ENCODE results near the gene CCM2L.

The CCM2L gene

DNA sequence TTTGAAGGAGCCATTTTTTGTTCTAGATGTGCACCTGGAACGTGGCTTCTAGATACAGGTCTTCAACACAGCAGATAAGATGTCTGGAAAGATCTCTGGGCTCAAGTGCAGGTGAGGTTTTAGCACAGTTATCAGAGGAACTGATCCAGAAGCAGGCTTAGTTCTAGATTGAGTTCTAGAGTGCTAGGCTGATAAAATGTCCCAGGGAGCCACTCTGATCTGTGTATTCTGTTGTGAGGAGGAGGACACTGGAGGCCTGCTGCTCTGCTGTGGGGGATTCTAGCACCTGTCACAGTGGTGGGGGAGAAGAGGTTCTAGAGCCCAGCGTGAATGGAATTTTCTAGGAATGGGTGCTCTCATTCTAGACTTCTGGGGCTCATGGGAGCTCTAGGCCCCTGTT, 12.0 kb upstream of the CCM2L start:
- DNase-seq, result no peak

DNA sequence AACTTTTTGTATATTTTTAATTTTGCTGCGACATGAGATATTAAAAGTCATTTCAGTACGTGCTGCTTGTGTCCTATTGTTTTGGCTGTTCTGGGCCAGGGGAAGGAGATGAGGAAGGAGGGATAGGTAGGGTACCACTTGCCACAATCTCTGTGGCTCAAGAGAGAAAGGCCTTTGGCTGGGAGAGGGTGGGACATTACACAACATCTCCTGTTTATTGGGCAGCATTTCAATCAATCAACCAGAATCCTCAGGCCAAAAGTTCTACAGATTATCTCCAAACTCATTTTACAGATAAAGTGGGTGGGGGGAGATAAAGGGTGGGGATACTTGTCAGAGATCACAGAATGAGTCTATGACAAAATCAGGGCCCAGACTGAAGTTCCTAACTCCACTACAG, 6.9 kb upstream of the CCM2L start:
- no peak for DNase-seq

DNA sequence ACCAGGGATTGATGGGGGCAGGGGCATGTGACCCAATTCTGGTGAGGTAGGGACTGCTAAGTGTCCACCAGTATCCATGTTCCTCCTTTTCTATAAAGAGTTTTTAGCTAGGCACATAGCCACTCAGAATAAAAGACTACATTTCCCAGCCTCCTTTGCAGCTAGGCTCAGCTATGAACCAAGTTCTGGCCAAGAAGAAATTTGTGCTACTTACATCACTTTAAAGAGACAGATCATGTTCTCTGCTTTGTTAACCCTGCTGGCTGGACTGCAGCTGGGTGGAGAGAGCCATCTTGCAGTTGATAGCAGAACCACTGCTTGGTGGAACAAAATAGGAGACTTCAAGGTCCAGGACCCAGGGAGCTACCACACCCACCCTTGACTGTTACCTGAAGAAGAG, 5.3 kb upstream of the CCM2L start:
- no peak for DNase-seq

DNA sequence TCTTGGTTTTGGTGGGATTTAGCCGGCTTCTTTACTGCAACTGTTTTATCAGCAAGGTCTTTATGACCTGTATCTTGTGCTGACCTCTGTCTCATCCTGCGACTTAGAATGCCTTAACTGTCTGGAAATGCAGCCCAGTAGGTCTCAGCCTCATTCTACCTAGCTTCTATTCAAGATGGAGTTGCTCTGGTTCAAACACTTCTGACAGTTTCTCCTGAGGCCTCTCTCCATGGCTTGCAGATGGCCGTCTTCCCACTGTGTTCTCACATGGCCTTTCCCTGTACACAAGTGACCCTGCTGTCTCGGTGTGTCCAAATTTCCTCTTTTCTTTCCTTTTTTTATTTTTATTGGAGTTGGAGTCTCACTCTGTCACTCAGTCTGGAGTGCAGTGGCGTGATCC, 4.2 kb upstream of the CCM2L start:
- no peak for DNase-seq

DNA sequence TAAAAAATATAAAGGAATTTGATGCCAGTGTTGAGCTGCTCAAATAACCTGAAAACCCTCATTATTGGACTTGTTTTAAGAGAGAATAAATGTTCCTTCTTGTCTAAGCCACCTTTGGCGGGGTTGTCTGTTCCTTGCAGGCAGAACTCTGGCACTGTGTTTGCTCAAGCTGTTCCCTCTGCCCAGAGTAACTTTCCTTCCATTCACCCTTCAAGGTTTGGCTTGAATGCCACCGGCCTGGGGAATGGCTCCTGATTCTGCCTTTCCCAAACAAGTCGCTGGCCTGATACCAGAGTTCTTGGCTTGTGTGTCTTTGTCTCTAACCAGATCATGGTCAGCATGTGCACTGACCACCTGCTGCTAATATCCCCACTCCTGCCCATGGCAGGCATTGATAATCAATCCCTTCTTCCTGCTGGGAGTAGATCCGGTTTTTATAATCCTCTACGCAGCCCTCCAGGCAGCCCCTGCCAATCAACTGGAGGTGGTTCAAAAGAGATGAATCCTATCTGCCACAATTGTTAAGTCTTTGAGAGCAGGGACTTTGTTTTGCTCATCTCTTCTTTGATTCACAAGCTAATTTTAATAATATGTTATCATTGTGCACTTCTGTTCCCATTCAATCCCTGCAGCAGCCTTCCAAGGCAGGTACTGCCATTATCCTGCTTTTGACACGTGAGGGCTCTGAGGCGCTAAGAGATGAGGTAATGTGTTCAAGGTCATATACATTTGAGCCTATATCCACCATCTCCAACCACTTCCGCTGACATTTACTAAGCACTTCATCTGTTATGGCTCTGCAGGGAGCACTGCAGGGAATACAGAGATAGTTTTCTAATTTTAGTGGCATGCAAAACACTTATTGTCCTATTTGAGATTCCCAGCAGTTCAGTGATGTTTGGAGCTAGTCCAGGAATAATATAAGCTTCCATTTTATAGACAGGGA, 3.1 kb upstream of the CCM2L start:
- no peak for DNase-seq

DNA sequence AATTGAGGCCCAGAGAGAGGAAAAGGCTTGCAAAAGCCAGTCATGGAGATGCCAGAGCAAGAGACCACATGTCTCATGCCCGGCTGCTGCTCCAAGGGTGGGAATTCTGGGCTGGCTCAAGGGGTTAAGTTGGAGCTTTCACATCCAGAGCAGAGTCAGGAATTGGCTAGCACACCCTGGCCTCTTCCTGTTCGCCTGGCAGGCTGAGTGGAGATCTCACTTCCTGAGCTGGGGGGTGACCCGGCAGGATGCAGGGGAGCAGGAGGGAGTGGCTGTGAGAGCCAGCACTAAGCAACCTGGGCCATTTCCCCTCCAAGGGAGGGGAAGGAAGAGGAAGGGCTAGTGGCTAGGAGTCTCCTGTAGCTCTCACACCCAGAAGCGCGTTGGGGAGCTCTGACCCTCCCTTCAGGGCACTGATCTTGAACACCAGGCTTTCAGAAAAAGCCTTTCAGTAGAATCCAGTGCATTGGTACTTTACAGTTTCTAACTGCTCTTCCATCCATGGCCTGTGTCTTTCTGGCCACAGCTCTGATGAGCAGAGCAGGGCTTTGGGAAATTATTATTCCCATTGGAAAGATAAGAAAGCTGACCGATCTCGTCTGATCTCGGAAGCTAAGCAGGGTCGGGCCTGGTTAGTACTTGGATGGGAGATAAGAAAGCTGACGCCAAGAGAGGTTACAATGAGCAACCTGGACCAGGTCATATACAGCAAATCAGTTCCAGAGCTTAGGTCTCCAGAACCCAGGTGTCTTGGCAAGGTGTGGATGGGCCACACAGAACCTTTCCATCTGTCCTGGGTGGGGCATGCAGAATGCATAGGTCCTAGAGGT, 2.2 kb upstream of the CCM2L start:
- DNase-seq, result no peak

DNA sequence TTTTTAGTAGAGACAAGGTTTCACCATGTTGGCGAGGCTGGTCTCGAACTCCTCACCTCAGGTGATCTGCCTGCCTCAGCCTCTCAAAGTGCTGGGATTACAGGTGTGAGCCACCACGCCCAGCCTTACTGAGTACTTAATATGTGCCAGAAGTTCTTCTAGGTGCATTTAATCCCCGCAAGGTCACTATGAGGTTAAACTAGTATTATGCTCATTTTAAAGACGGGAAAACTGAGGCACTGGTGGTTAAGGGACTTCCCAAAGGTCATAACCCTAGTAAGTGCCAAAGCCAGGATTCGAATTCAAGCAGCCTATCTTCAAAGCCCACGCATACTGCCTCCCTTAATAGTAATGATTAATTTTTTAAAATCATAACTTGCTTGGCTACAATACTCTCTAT, 674 bp upstream of the CCM2L start:
- no peak for DNase-seq

DNA sequence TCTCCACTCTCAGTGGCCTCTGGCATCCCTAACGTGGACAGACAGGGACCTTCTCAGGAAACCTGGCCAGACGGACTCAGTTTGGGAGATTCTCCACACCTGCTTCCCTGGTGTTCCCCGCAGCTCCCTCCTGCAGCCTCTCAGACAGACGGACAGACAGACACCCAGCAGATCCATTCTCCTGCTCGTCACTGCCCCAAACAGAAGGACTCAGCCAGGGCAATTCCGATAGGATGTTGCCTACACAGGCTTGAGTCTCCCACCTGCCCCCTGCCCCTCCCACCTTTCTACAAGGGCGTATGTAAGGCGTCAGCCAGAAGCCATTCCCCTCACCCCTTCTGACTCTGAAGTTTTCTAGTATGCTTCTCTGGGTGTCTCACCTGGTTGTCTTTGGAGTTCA, 428 bp downstream of the CCM2L start:
- DNase-seq, result no peak

DNA sequence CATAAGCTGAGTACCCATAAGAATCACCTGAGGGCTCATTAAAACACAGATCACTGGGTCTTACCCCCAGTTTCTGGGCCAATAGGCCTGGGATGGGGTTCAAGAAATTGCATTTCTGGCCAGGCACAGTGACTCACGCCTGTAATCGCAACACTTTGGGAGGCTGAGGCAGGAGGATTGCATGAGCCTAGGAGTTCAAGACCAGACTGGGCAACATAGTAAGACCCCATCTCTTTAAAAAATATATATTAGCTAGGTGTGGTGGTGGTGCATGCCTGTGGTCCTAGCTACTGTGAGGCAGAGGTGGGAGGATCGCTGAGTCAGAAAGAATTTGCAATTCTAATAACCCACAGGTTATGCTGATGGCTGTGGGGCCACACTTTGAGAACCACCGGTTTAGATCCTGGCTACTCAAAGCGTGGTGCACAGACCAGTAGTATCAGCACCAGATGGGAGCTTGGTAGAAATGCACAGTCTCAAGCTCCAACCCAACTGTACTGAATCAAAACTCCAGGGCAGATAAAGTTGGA, 2.0 kb downstream of the CCM2L start:
- no peak for DNase-seq

DNA sequence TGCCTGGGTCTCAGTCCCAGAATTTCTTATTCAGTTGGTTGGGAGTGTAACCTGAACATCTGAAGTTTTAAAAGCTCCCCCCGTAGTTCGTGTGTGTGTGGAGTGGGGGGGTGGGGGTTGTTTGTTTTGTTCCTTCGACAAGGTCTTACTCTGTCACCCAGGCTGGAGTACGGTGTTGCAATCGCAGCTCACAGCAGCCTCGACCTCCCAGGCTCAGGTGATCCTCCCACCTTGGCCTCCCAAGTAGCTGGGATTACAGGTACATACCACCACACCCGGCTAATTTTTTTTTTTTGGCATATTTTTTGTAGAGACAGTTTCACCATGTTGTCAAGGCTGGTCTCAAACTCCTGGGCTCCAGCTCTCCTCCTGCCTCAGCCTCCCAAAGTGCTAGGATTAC, 3.1 kb downstream of the CCM2L start:
- DNase-seq, result no peak

DNA sequence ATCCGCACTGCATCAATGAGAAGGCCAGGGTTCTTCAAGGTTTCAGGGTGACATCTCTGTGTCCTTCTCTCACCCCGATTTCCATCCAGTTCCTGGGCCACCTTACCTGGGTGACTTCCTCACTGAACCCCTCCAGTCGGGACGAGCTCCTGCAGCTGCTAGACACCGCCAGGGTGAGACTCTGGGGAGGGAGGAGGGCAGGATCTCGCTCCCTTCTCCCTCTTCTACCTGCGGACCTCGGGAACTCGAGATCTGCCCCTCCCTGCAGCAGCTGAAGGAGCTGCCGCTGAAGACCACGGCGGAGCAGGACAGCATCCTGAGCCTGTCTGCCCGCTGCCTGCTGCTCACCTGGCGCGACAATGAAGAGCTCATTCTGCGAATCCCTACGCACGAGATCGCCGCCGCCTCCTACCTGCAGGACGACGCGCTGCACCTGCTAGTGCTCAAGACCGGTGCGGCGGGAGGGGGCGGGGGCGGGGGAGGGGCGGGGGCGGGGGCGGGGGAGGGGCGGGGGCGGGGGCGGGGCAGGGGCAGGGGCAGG, 7.5 kb downstream of the CCM2L start:
- DNase-seq, result no peak

DNA sequence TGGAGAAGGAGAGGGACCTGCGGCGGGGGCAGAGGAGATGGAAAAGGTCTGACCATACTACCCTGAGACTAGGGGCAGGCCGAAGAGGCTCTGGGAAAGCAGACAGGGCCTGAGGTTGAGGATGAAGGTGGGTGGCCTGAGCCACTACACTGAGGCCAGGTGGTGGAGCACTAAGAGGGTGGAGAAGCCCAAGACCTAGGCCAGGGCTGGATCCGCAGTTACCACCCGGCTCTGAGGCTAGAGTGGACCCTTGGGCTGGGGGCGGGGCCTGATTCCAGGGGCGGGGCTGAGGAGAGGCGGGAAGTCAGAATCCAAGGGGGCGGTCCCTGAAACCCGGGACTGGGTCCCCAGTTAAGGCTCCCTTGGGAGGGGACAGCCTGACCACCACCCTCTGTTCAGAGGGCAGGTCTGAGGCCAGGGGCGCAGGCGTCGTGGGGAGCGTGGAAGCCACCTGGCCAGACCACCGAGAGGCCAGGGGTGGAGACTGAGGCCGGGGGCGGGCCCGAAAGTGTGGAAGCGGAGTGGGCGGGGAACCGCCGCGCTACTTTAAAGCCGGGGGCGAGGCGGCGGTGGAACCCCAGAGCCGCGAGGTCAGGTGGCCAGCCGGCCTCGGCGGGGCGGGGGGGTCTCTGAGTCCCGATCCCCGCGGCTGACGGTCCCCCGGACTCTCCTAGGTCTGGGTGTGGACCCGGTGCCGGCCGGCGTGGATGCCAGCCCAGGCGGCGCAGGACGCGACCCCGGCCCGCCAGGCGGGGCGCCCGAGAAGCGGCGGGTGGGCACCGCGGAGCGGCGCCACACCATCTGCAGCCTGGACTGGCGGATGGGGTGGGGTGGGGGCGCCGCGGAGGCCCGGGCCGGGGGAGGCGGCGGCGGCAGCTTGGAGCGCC, 8.3 kb downstream of the CCM2L start:
- DNase-seq, result no peak

DNA sequence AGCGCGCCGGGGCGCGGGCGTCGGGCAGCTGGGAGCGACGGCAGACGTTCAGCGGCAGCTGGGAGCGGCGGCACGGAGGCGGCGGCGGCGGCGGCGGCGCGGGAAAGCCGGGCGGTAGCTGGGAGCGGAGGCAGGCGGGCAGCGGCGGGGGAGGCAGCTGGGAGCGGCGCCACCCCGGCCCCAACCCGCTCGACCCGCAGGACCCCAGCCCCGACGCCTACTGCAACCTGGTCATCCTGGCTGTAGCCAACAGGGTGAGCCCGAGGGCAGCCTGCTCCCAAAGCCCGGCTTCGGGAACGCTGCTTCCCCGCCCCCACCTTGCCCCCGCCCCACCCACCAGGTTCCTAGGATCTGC, 8.9 kb downstream of the CCM2L start:
- peak; percentile 32 for DNase-seq

DNA sequence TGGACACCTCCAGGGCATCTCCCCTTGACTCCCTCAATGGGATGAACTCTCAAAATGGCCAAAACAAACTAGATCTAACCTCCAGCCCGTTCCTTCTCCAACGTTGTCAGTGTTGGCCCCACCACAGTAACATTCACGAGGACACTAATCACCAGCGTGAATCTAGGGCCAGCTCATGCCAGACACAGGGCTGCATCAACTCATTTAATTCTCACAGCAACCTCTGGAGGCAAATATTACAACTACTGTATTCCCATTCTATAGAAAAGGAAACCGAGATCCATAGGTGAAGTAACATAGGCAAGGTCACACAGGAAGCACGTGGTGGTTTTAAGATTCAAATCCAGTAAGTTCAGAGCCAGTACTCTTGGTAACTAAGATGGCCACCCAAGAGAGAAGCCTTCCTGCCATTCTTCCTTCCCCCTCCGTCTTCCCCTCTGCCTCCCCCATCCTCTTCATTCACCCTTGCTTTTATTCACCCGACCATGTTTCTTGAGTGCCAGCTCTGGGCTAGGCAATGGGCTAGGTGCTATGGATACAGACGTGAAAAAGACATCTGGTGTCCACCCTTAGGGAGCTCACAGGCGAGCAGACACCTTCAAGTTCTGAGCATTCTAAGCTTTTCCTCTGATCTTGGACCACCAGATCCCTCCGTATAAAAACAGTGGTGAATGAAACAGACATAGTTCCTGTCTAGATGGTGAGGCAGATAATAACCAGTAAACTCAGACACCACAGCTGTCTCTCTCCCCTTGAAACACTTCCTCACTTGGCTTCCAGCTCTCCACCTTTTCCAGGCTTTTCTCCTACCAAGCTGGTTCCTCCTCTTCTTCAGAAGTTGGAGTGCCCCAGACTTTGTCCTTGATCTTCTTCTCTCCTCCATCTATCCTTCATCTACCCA, 9.6 kb downstream of the CCM2L start:
- DNase-seq, result no peak

DNA sequence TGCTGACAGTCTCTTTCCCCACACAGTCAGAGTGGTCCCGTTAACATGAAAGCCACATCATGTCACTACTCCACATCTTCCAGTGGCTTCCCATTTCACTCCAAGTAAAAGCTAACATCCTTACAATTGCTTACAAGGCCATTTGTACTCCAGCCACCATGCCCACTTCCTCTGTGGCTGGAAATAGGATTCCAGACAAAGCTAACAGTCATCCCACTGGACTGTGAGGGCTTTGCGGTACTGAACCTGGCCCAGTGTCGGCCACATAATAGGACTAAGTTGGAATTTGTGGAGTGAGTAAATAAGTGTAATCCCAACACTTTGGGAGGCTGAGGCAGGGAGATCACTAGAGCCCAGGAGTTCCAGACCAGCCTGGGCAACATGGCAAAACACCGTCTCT, 10.9 kb downstream of the CCM2L start:
- DNase-seq, result no peak

DNA sequence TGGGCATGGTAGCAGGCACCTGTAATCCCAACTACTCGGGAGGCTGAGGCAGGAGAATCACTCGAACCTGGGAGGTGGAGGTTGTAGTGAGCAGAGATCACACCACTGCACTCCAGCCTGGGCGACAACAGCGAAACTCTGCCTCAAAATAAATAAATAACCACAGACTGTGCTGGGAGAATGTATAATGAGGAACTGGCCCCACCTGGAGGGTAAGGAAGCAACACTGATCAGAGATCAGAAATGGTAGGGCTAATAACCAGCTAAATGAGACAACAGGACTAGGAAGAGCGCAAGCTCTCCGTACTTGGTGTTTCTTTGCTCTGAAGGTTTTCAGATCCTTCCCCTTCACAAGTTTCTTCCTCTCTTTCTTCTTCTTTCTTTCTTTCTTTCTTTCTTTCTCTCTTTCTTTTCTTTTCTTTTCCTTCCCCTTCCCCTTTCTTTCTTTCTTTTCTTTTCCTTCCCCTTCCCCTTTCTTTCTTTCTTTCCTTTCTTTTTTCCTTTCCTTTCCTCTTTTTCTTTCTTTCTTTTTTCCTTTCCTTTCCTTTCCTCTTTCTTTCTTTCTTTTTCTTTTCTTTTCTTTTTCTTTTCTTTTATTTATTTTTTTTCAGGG, 14.6 kb downstream of the CCM2L start:
- DNase-seq, result peak; percentile 16

DNA sequence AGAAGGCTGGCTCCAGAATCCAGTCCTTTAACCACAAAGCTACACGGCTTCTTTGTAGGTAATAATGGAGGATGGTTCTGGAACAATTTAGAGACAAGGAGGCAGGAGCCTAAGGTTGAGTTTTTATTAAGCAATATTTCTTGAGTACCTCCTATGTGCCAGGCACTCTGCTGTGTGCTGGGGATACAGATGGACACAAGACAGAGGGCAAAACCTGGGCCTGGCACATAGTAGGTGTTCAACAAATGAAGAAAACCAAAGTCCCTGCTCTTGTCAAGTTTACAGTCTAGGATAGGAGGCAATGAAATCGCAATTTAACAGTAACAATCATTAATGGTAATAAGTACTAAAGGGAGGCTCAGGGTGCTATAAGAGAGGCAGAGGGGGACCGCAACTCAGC, 17.4 kb downstream of the CCM2L start:
- DNase-seq, result no peak

DNA sequence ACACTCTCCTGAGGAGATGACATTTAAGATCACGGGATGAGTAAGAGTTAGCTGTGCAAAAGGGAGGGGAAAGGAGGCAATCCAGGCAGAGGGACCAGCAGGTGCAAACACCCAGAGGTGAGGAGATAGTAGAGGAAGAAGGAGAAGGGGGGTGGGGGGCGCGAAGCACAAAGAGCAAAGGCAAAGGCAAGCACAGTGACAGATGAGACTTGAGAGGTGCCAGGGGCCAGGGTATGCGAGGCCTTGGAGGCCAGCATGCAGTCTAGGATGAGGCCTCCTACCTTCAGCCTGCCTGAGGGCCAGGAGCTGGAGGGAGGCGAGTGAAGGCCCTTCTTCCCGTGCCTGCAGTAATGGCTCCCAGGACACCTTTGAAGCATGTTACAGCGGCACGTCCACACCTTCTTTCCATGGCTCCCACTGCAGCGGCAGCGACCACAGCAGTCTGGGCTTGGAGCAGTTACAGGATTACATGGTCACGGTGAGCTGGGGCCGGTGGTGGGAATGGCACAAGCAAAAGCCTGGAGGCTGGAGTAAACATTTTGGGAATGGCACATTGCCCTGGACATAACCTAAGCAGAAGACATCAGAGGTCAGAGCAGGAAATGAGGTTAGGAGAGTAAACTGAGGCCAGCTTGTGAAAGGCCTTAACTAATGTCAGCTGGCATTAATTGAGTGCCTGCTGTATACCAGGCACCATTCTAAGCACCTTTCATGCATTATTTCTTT, 18.6 kb downstream of the CCM2L start:
- DNase-seq, result no peak

DNA sequence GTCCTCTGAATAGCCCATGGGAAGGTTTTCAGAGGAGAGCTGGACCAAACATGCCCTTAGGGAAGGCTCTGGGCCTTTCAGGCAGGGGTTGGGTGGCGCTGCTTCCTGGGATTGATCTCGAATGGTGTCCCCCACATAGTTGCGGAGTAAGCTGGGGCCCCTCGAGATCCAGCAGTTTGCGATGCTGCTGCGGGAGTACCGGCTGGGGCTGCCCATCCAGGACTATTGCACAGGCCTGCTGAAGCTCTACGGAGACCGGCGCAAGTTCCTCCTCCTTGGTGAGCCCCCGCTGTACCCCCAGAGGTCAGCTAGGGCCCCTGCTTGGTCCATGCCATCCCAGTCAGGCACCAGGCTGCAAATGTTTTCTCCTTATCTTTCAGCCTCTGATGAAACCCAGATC, 19.3 kb downstream of the CCM2L start:
- DNase-seq, result no peak

Data from NCI-H1694 treated with DMSO at 0.1 percent for 48 hours (cell line).